WTC11 (cell line): ENCODE data around the gene ATP13A2.

Experiments used
- CTCF ChIP-seq: fragments of 200-600 bp; IDR thresholded peaks from 2 replicates; pipeline ENCODE4 v1.8.0; 2022; ENCODE audit warnings: antibody characterized with exemption
- EMX1 ChIP-seq: fragments of 250-450 bp; sonication (Bioruptor Pico); IDR thresholded peaks from 2 replicates; pipeline ENCODE4 v1.8.0; 2021; ENCODE audit warnings: mild to moderate bottlenecking
- ESRRA ChIP-seq: sonication (generic); formaldehyde crosslinking; IDR thresholded peaks from 2 replicates; pipeline ENCODE4 v1.8.1; 2022; ENCODE audit warnings: mild to moderate bottlenecking, missing genetic modification reagents, borderline replicate concordance
- MAX ChIP-seq: sonication (generic); formaldehyde crosslinking; IDR thresholded peaks from 2 replicates; pipeline ENCODE4 v1.8.0; 2022; ENCODE audit warnings: mild to moderate bottlenecking, missing genetic modification reagents
- SP1 ChIP-seq: sonication (generic); formaldehyde crosslinking; conservative IDR thresholded peaks from 2 replicates; pipeline ENCODE4 v1.8.1; 2022; ENCODE audit warnings: missing genetic modification reagents
- TCF7 ChIP-seq: sonication (generic); formaldehyde crosslinking; IDR thresholded peaks from 2 replicates; pipeline ENCODE4 v1.8.0; 2022; ENCODE audit warnings: mild to moderate bottlenecking, low read depth, missing genetic modification reagents, moderate library complexity
- USF2 ChIP-seq: sonication (generic); formaldehyde crosslinking; IDR thresholded peaks from 2 replicates; pipeline ENCODE4 v1.8.1; 2023; ENCODE audit warnings: mild to moderate bottlenecking, missing genetic modification reagents, moderate library complexity
- TF ChIP-seq, protein P1 (sequence below): sonication (generic); formaldehyde crosslinking; IDR thresholded peaks from 2 replicates; pipeline ENCODE4 v1.8.1; 2022; ENCODE audit warnings: mild to moderate bottlenecking, missing genetic modification reagents, moderate library complexity, borderline replicate concordance
- TF ChIP-seq, protein P2 (sequence below): sonication (generic); formaldehyde crosslinking; IDR thresholded peaks from 2 replicates; pipeline ENCODE4 v1.8.1; 2022; ENCODE audit warnings: low read depth, mild to moderate bottlenecking, moderate library complexity, missing genetic modification reagents, borderline replicate concordance

DNA sequence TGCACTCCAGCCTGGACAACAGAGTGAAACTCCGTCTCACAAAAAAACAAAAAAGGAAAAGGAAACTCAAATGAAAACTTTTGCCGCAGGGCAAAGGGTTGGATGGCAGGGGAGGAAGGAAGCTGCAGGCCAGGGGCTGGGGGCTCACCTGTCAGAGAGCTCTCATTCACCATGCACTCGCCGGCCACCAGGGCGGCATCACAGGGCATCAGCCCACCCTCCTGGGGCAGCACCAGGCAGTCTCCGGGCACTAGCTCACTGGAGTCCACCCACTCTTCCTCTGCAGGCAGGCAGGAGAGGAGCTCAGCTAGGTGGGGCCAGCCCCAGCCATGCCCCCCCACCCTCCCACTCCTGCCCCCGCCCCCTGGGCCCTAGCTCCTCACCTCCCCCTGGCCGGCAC is 11.9 kb downstream of the ATP13A2 start:
- TF ChIP-seq SP1 (CRISPR knock-in tag) (no peak), CTCF (no peak), MAX (no peak), USF2 (CRISPR knock-in tag) (no peak), EMX1 (no peak), ESRRA (CRISPR knock-in tag) (no peak), TCF7 (CRISPR knock-in tag) (no peak)
- TF ChIP-seq, protein P1, sequence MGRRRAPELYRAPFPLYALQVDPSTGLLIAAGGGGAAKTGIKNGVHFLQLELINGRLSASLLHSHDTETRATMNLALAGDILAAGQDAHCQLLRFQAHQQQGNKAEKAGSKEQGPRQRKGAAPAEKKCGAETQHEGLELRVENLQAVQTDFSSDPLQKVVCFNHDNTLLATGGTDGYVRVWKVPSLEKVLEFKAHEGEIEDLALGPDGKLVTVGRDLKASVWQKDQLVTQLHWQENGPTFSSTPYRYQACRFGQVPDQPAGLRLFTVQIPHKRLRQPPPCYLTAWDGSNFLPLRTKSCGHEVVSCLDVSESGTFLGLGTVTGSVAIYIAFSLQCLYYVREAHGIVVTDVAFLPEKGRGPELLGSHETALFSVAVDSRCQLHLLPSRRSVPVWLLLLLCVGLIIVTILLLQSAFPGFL (CRISPR knock-in tag) = no peak
- TF ChIP-seq, protein P2, sequence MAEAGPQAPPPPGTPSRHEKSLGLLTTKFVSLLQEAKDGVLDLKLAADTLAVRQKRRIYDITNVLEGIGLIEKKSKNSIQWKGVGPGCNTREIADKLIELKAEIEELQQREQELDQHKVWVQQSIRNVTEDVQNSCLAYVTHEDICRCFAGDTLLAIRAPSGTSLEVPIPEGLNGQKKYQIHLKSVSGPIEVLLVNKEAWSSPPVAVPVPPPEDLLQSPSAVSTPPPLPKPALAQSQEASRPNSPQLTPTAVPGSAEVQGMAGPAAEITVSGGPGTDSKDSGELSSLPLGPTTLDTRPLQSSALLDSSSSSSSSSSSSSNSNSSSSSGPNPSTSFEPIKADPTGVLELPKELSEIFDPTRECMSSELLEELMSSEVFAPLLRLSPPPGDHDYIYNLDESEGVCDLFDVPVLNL (CRISPR knock-in tag) = no peak
